AG09309 (cell line): ENCODE measurements around the gene BTG2.
"Not testable (repeated sequence)": the region's sequence is repeated elsewhere in the genome, so short reads cannot be mapped to it uniquely, and the experiment has no call there.

Experiments used
- DNase-seq: peaks from one replicate; pipeline ENCODE4 v3.0.0-alpha.2; 2010; ENCODE audit warnings: low read depth
- H3K4me3 ChIP-seq: 2 replicates; pipeline ENCODE4 v1.5.1; 2011; ENCODE audit warnings: mild to moderate bottlenecking, low read depth, low read length, moderate library complexity; ENCODE audit not compliant: control insufficient read depth
- TF ChIP-seq, protein P1 (sequence below): IDR thresholded peaks from 2 replicates; pipeline ENCODE4 v1.5.1; 2011; ENCODE audit warnings: mild to moderate bottlenecking, low read depth, low read length, inconsistent platforms; ENCODE audit not compliant: insufficient read depth, control insufficient read depth; ENCODE audit errors: missing control alignments

The BTG2 gene

DNA sequence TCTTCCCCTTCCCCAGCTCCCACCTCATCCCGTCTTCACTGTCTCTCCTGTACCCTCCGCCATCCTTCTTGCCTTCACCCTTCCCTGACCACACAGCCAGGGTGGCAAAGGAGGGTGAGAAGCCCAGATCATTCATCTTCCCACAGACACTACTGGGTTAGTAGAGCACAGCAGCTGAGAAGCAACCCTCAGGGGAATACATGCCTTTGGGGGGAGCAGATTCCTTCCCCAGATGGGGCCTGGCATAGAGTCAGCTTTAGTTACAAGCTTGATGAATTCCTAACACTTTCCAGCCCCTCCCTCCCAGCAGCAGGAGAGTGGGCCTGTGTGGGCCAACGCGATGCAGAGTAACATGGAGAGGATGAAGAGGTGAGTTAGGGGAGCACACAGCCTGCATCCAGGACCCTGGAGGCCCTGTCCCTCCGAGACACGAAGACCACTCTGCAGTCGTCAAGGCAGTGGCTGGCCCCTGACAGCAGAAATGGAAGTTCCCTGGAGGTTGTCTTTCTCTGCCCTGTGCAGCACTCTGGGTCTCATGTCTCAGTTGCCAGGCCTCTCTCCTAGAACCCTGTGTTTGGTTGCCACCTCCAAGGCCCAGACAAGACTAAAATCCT, 8.8 kb upstream of the BTG2 start:
- H3K4me3 ChIP-seq, result no peak overlapping the region

DNA sequence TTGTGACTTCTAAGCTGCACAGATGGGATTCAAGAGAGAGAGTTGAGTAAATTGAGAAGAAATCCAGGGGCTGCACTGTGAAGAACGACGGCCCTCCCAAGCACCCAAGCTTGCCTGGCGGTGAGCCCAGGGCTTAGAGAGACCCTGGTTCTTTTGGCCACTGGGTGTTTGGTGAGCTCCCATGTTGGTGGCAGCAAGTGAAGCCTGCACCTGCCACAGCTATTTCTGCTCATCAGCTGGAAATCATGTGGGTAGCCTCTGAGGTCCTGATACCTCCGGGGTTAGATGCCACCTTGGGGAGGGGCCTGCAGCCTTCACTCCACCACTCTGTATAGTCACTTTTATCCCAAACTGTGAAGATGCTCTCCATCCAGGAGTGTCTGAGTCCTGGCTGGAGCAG, 6.2 kb upstream of the BTG2 start:
- DNase-seq, result no peak
- H3K4me3 ChIP-seq, result no peak overlapping the region
- TF ChIP-seq, protein P1, sequence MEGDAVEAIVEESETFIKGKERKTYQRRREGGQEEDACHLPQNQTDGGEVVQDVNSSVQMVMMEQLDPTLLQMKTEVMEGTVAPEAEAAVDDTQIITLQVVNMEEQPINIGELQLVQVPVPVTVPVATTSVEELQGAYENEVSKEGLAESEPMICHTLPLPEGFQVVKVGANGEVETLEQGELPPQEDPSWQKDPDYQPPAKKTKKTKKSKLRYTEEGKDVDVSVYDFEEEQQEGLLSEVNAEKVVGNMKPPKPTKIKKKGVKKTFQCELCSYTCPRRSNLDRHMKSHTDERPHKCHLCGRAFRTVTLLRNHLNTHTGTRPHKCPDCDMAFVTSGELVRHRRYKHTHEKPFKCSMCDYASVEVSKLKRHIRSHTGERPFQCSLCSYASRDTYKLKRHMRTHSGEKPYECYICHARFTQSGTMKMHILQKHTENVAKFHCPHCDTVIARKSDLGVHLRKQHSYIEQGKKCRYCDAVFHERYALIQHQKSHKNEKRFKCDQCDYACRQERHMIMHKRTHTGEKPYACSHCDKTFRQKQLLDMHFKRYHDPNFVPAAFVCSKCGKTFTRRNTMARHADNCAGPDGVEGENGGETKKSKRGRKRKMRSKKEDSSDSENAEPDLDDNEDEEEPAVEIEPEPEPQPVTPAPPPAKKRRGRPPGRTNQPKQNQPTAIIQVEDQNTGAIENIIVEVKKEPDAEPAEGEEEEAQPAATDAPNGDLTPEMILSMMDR, result no peak

More for the DNA sequence above, 8.8 kb upstream of the BTG2 start:
- TF ChIP-seq, protein P1, result no peak
- no peak for DNase-seq

DNA sequence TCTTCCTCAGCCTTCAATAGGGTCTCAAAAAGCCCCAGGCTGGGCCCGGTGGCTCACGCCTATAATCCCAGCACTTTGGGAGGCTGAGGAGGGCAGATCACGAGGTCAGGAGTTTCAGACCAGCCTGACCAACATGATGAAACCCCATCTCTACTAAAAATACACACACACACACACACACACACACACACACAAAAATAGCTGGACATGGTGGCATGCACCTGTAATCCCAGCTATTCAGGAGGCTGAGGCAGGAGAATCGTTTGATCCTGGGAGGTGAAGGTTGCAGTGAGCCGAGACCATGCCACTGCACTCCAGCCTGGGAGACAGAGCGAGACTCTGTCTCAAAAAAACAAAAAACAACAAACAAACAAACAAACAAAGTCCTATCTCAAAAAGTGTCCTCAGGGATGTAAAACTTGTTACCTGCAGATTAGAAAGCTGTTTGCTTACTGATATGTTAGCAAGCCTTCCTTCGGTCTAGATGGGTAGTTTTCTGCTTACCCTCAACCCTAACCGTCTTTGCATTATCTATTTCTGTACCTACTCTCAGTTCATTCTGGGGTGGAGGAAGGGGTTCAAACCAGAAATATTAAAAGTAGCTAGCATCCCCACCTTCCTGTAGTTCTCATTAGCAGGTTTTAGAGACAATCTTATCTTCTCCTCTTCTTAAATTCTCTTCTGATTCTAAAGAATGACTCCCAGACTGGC, 5.4 kb upstream of the BTG2 start:
- H3K4me3 ChIP-seq, result not testable (repeated sequence)

DNA sequence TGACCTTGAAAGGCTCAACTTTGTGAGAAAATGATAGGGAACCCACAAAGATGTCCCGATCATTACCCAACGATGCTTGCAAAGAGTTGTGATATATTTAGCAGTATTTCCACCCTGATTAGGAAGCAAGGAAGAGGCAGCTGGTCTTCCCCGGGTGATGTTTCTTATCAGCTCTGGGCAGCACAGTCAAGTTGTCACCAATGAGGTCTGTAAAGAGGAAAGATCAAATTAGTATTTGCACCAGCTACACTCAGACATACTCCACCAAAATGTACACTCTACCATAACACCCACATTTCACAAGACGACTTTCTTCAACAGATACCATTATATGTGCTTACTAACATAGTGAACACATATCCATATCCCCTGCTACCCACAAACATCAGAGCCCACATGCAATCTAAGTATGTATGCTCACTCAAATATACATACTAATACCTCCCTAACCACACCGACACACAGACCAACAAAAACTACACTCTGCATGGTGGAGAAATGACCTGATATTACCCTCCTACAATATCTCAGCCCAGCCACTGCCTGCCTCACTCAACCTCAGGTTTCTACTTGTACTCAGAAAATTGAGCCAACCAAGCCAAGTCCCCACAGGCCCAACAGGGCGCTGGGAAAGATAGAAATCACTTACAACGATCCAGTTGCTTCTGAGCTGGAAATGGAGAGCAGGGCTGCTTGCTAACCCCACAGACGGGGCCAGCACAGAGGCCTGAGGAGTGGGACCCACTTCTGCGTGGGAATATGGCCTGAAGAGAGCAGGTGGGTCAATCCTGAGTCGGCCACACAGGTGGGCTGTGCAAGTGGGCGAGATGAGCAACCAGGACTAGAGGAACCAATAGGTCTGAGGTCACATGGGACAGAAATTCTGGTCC, 4.6 kb upstream of the BTG2 start:
- no peak overlapping the region for H3K4me3 ChIP-seq
- no peak for DNase-seq
- TF ChIP-seq, protein P1, result no peak

More for the DNA sequence above, 5.4 kb upstream of the BTG2 start:
- not testable (repeated sequence) for DNase-seq

DNA sequence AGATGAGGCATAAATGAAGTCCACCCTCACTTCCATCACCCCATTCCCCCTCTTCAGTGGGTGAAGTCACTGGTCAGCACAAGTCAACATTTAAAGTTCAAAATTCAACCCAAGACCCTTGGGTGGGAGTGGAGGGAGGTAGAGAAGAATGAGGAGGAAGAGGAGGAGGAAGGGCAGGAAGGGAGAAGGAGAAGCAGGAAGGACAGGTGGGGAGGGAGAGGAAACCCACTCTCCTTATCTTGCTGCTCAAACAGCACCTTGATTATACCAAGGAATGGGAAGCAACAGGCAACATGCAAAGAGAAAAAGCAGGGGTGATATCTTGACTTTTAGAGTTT, 4.0 kb upstream of the BTG2 start:
- TF ChIP-seq, protein P1, result no peak
- H3K4me3 ChIP-seq, result no peak overlapping the region
- no peak for DNase-seq

DNA sequence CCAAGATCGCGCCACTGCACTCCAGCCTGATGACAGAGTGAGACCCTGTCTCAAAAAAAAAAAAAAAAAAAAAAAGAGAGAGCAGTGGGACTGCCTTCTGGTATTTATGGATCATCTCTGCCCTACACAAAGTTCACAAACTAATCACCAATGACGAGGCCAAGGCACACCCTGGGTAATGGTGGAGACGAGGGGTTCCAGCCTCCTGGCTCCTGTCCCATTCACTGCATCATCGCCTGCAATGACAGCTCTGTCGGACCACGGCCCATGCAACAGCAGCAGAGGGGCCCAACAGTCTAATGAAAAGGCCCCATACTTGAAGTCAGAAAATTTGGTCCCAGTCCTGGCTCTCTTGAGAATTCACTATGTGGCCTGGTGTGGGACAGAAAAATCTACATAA, 2.9 kb upstream of the BTG2 start:
- no peak overlapping the region for H3K4me3 ChIP-seq
- no peak for DNase-seq
- TF ChIP-seq, protein P1, result no peak

DNA sequence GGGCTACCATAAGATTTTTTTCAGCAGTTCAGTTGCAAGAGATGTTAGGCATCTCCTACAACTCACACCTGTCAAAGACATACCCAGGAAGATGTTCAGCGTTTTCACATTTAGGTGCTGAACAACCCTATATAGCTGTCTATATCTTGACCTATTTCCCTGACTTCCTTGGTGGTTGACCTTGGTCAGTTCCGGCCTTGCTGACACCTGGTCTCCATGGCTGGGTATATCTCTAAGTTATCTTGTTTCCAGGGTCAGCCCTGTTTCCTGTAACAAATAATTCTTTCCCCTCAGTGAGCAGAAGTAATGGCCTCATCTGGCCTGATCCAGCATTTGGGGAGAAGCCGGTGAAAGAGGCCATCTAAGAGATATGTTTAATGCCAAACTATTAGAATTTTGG, 2.4 kb upstream of the BTG2 start:
- no peak overlapping the region for H3K4me3 ChIP-seq
- TF ChIP-seq, protein P1, result no peak
- no peak for DNase-seq
